Activated CD4-positive, alpha-beta T cell treated with anti-CD3 and anti-CD28 coated beads for 1 hour (primary cell): ENCODE results near the gene KRTAP4-11.
"Not testable (repeated sequence)": the region's sequence is repeated elsewhere in the genome, so short reads cannot be mapped to it uniquely, and the experiment has no call there.

Experiments
- DNase-seq: peaks from one replicate; pipeline ENCODE4 v3.0.0-alpha.2; 2020

Gene KRTAP4-11

DNA sequence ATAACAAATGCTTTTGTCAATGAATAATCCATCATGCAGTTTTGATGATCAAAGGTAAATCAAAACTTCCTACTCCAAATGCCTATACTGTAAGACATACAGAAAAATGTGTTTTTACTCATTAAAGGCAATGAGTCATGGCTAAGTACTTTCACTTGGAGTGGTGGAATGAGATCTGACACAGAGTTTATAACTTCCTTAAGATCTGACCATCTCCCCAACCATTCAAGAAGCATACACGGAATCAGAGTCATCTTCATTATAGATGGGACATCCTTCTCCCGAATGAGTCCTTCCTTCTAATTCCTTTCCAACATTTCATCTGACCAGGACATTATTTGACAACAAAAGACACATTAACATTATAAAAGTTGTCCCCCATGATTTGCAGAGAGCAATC is 34.7 kb downstream of the KRTAP4-11 start:
- DNase-seq: not testable (repeated sequence)

GRCh38 chr17:41082626-41083025 is 35.5 kb downstream of the KRTAP4-11 start:
- no peak for DNase-seq

DNA sequence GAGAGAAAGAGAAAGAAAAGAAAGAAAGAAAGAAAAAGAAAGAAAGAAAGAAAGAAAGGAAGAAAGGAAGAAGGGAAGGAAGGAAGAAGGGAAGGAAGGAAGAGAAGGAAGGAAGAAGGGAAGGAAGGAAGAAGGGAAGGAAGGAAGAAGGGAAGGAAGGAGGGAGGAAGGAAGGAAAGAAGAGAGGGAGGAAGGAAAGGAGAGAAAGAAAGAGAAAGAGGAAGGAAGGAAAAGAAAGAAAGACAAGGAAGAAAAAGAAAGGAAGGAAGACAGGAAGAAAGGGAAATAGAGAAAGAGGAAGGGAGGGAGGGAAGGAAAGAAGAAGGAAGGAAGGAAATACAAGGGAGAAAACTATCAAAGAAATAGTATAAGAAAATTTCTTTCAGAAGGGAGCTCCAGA is 41.4 kb downstream of the KRTAP4-11 start:
- DNase-seq: no peak

DNA sequence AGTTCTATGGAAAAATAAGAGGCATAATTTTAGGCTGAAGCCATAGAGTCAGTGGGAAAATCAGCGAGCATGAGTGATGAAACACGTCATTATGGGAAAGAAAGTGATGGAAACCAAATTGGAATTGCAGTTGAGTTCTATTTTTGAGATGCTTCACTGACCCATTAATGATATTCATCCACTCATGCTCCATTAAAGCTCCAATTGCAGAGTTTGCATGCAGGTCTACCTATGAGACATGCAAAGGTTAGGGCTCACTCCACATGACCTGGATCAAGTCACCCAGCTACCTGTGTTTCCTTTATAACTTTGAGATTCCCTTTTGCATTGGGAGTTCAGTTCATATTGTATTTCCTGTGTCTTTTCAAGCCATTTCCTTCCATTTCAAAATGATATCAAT is 44.5 kb downstream of the KRTAP4-11 start:
- DNase-seq: no peak

GRCh38 chr17:41071606-41072360 is 46.4 kb downstream of the KRTAP4-11 start:
- DNase-seq: no peak

DNA sequence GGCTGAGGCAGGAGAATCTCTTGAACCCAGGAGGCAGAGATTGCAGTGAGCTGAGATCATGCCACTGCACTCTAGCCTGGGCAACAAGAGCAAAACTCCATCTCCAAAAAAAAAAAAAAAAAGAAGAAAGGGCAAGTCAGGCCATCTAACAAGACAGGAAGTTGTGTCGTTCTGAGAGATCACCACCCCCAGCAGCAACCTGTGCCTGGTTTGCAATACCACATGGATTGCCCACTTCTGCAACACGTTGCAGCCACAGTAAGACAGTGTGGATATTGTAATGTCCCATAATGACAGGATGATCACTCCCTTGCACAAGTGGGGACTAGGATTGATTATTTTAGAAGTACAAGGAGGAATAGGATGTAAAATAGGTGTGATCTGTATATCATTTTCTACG is 49.1 kb downstream of the KRTAP4-11 start:
- DNase-seq: no peak

- DNase-seq: no peak
Observed at GRCh38 chr17:41067281-41067680, 50.9 kb downstream of the KRTAP4-11 start.
